HL-60 (cell line): ENCODE measurements around the gene NOTCH3.

ENCODE experiments used
- DNase-seq, 2 experiments: peaks; one replicate each; pipeline ENCODE4 v3.0.0-alpha.2; 2010 to 2020; ENCODE audit warnings: low read depth in 1 of 2, low spot score in 1 of 2
- H3K27ac ChIP-seq: fragments of 250-450 bp; sonication (Bioruptor Pico); replicated peaks from 2 replicates; pipeline ENCODE4 v1.5.1; 2020; ENCODE audit warnings: mild to moderate bottlenecking, moderate library complexity
- H3K27me3 ChIP-seq: fragments of 250-450 bp; sonication (Bioruptor Pico); 2 replicates; pipeline ENCODE4 v1.5.1; 2021; ENCODE audit warnings: mild to moderate bottlenecking, moderate library complexity; ENCODE audit not compliant: insufficient read depth, poor library complexity, severe bottlenecking
- H3K4me3 ChIP-seq: replicated peaks from 2 replicates; pipeline ENCODE4 v1.5.1; 2011; ENCODE audit warnings: mild to moderate bottlenecking, control low read depth, low read length; ENCODE audit not compliant: insufficient read depth
- CTCF ChIP-seq: IDR thresholded peaks from one replicate; pipeline ENCODE4 v1.5.1; 2011; ENCODE audit warnings: low read length, control low read depth, inconsistent platforms; ENCODE audit not compliant: insufficient read depth
- GABPA ChIP-seq: IDR thresholded peaks from 2 replicates; pipeline ENCODE4 v1.6.1; 2012; ENCODE audit warnings: low read depth
- POLR2AphosphoS5 ChIP-seq: IDR thresholded peaks from 2 replicates; pipeline ENCODE4 v1.6.1; 2012; ENCODE audit warnings: low read depth
- SPI1 ChIP-seq: IDR thresholded peaks from 2 replicates; pipeline ENCODE4 v1.6.1; 2012; ENCODE audit warnings: low read depth, mild to moderate bottlenecking, borderline replicate concordance
- TF ChIP-seq, protein P1 (sequence below): IDR thresholded peaks from 2 replicates; pipeline ENCODE4 v1.6.1; 2012; ENCODE audit warnings: low read depth; ENCODE audit not compliant: insufficient replicate concordance

NOTCH3 gene

DNA sequence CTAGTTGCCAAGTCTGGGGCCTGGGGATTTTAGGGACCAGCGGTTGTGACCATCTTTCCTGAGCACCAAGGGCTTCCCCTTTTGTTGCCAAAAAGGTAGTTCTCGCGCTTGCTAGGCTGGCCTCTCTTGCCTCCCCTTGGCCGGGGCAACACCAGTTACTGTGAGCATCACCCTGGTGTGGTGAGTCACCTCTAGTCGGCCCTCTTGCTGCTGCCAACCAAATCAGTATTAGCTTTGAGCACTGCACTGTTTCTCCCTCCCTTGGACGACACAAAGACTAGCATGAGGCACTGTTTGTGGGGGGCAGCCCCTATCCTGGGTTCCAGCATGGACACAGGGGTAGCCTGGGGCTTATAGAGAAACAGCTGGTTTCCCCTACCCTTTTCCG, 86.6 kb downstream of the NOTCH3 start:
- Histone ChIP-seq H3K27ac (no peak overlapping the region), H3K4me3 (no peak overlapping the region), H3K27me3 (no peaks in the 10 kb centered on the region)
- no peak for DNase-seq
- TF ChIP-seq SPI1: no peak

DNA sequence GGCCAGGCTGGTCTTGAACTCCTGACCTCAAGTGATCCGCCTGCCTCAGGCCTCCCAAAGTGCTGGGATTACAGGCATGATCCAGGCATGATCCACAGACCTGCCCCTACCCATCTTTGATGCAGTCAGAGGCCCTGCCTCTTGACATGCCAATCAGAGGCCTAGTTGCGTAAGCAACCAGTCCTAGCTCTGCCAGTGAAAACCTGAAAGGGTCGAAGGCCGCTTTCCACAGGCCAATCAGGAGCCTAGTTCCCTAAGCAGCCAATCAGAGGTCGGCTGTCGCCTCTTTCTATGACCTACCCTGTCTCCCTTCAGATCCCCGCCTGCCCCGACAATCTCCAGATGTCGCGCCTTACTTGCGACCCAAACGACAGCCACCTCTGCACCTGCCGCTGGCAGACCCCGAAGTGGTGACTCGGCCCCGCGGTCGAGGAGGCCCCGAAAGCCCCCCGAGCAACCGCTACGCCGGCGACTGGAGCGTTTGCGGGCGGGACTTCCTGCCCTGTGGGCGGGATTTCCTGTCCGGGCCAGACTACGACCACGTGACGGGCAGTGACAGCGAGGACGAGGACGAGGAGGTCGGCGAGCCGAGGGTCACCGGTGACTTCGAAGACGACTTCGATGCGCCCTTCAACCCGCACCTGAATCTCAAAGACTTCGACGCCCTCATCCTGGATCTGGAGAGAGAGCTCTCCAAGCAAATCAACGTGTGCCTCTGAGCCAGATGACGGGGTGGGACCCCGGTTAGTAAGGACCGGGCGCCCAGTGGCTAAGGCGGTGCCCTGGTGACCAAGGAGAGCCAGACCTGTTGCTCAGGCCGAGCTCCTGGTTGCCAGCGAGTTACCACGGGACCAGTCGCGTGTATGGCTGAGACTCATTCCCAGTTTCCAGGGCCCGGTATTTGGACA, 87.3 kb downstream of the NOTCH3 start:
- Histone ChIP-seq H3K4me3 (no peak overlapping the region), H3K27me3 (peaks cover 5% of the 10 kb centered on the region), H3K27ac (no peak overlapping the region)
- DNase-seq: no peak
- no peak for TF ChIP-seq SPI1
- no peak for TF ChIP-seq CTCF
- no peak for TF ChIP-seq POLR2AphosphoS5
- no peak; the same call in 1 of the 2 replicates for TF ChIP-seq GABPA
- TF ChIP-seq, protein P1, sequence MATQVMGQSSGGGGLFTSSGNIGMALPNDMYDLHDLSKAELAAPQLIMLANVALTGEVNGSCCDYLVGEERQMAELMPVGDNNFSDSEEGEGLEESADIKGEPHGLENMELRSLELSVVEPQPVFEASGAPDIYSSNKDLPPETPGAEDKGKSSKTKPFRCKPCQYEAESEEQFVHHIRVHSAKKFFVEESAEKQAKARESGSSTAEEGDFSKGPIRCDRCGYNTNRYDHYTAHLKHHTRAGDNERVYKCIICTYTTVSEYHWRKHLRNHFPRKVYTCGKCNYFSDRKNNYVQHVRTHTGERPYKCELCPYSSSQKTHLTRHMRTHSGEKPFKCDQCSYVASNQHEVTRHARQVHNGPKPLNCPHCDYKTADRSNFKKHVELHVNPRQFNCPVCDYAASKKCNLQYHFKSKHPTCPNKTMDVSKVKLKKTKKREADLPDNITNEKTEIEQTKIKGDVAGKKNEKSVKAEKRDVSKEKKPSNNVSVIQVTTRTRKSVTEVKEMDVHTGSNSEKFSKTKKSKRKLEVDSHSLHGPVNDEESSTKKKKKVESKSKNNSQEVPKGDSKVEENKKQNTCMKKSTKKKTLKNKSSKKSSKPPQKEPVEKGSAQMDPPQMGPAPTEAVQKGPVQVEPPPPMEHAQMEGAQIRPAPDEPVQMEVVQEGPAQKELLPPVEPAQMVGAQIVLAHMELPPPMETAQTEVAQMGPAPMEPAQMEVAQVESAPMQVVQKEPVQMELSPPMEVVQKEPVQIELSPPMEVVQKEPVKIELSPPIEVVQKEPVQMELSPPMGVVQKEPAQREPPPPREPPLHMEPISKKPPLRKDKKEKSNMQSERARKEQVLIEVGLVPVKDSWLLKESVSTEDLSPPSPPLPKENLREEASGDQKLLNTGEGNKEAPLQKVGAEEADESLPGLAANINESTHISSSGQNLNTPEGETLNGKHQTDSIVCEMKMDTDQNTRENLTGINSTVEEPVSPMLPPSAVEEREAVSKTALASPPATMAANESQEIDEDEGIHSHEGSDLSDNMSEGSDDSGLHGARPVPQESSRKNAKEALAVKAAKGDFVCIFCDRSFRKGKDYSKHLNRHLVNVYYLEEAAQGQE: no peak

GRCh38 chr19:15112385-15112784, 88.4 kb downstream of the NOTCH3 start:
- no peak for DNase-seq
- TF ChIP-seq POLR2AphosphoS5 (no peak), SPI1 (no peak), CTCF (no peak), GABPA (no peak)
- TF ChIP-seq, protein P1: no peak

GRCh38 chr19:15111758-15112157, 89.0 kb downstream of the NOTCH3 start:
- Histone ChIP-seq H3K4me3 (no peak overlapping the region), H3K27me3 (peaks cover 20% of the 10 kb centered on the region), H3K27ac (no peak overlapping the region)
- TF ChIP-seq SPI1 (no peak), CTCF (no peak), GABPA (no peak), POLR2AphosphoS5 (no peak)
- TF ChIP-seq, protein P1: no peak
- no peak for DNase-seq

More at GRCh38 chr19:15112385-15112784, 88.4 kb downstream of the NOTCH3 start:
- H3K27me3 ChIP-seq: peaks cover 16% of the 10 kb centered on the region
- no peak overlapping the region for H3K4me3 ChIP-seq
- H3K27ac ChIP-seq: no peak overlapping the region
